GM12865 (cell line): ENCODE measurements around the gene MTREX.
A peak's percentile ranks its signal among the peaks of the same experiment; 100 is the strongest.

Source experiments
- DNase-seq: peaks from one replicate; pipeline ENCODE4 v3.0.0; 2010; ENCODE audit warnings: low read depth
- H3K4me3 ChIP-seq: 2 replicates; pipeline ENCODE4 v1.5.1; 2011; ENCODE audit warnings: mild to moderate bottlenecking, low read depth, low read length, control low read depth
- CTCF ChIP-seq: IDR thresholded peaks from 2 replicates; pipeline ENCODE4 v1.5.1; 2011; ENCODE audit warnings: low read length, control low read depth, low read depth, inconsistent platforms; ENCODE audit not compliant: insufficient read depth; ENCODE audit errors: missing control alignments

The MTREX gene

DNA sequence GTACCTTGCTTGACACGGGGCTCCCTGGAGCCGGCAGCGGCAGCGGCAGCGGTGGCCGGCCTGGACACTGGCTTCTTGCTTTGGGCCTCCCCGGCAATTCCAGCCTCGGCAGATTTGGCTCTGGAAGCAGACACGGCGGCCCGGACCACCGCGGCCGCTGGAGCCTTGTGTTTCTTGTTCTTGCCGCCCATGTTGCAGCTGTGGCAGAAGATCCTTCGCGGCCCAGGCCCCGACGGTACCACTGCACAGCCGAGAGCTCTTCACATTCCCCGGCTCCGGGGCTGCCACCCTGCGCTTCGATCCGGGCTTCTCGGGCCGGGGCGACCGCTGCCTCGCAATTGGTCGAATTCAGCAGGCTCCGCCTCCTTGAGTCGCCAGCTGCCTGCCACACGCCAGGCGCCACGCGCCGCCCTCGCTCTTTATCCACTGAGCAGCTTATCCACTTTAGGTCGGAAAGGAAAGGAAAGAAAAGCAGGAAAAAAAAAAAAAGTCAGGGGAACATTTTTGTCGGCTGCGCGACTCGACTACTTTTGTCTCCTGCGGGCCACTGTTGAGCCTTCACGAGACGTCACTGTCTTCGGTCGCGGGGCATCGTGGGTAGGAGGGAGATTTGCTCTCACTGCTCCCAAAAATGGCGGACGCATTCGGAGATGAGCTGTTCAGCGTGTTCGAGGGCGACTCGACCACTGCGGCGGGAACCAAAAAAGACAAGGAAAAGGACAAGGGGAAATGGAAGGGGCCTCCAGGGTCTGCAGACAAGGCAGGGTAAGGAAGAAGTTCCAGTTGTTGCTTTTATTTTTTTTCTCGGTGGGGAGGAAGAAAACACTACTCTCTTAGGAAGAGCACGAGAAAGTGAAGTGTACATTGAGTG lies at the start of gene MTREX, which contains the start of gene DHX29:
MTREX (plus strand) TSS at position 607 of the 871 bp plus-strand sequence; CDS start at position 632, 25 bp downstream.
DHX29 (minus strand) TSS at position 312 of the 871 bp plus-strand sequence; CDS start at position 191, 121 bp downstream.
- peak; percentile 92 for DNase-seq
- peak within 1 kb of the TSS; percentile 90 for H3K4me3 ChIP-seq
- no peak for TF ChIP-seq CTCF

GRCh38 chr5:55258339-55258738 lies 49.5 kb upstream of the MTREX start:
- no peak overlapping the region for H3K4me3 ChIP-seq
- TF ChIP-seq CTCF: no peak
- DNase-seq: no peak

GRCh38 chr5:55276771-55277170 lies 31.0 kb upstream of the MTREX start:
- no peak for TF ChIP-seq CTCF
- no peak for DNase-seq
- H3K4me3 ChIP-seq: no peak overlapping the region

DNA sequence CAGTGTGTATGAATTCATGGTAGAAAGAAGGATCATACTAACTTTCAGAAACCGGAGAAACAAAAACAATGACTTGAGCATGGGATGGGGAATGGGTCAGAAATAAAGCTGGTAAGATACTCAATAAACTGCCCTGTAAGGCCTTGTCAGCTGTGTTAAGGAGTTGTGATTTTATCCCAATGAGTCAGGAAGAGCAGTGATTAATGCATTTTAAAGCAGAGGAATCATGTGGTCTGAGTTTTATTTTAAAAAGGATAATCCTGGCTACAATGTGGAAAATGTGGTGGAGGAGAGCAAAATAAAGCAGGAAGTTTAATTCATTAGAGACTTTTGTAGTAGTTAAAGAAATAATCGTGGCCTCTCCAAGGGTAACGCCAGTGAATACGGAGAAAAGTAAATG lies 29.0 kb upstream of the MTREX start:
- no peak for TF ChIP-seq CTCF
- H3K4me3 ChIP-seq: no peak overlapping the region
- DNase-seq: no peak

DNA sequence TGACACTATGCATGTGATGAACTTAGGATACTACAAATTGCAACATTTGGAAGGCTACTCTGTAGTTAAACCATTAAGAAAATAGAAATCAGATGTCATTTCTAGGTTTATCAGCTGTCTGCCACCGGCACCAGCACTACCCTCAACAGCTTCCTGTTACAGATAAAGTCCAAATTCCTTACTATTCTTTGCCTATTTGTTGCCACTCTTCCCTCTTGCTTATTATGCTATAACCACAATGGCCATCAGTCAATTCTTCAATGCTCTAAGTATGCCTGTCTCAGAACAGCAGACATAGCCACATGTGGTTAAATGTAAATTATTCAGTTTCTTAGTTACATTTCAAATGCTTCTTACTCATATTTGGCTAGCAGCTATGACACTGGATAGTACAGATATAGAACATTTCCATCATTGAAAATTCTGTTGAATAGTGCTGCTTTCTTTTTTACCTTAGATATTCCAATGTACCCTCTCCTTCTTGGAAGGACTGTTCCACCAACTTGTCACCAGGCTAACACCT lies 21.3 kb upstream of the MTREX start:
- DNase-seq: no peak
- no peak for TF ChIP-seq CTCF
- H3K4me3 ChIP-seq: no peak overlapping the region

DNA sequence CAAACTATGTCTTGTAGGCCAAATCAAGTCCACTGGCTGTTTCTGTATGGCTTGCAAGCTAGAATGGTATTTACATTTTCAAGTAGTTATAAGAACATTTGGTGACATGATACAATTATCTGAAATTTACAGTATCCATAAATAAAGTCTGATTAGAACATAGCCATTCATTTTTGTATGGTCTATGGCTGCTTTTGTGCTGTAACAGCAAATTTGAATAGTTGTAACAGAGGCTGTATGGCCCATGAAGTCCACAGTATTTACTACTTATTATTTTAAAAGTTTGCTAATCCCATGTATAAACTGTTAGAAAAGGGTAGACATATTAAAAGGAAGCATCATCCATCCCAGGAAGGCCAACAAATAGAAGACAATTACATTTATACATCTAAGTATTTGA lies 18.0 kb upstream of the MTREX start:
- no peak overlapping the region for H3K4me3 ChIP-seq
- DNase-seq: no peak
- TF ChIP-seq CTCF: no peak
